Loucy (cell line): Measurements from ENCODE around the gene GALT.

Experiments
- H2AFZ ChIP-seq: fragments of 200-600 bp; sonication (generic); 2 replicates; pipeline ENCODE4 v1.6.0; 2016; ENCODE audit warnings: antibody characterized with exemption, mild to moderate bottlenecking, low read length, moderate library complexity
- H3F3A ChIP-seq: fragments of 200-600 bp; 2 replicates; pipeline ENCODE4 v1.6.0; 2016; ENCODE audit warnings: antibody characterized with exemption, low read depth, mild to moderate bottlenecking
- H3K27me3 ChIP-seq: fragments of 200-600 bp; sonication (generic); 2 replicates; pipeline ENCODE4 v1.6.1; 2014; ENCODE audit warnings: low read length, mild to moderate bottlenecking; ENCODE audit not compliant: insufficient read depth, poor library complexity, severe bottlenecking
- H3K36me3 ChIP-seq: fragments of 200-600 bp; sonication (generic); 2 replicates; pipeline ENCODE4 v1.6.1; 2016; ENCODE audit warnings: low read length; ENCODE audit not compliant: insufficient read depth
- H3K4me1 ChIP-seq: fragments of 200-600 bp; sonication (generic); 2 replicates; pipeline ENCODE4 v1.5.1; 2014; ENCODE audit warnings: low read length, mild to moderate bottlenecking; ENCODE audit not compliant: insufficient read depth, poor library complexity, severe bottlenecking
- H3K4me2 ChIP-seq: fragments of 200-600 bp; sonication (generic); 2 replicates; pipeline ENCODE4 v1.6.0; 2014; ENCODE audit warnings: antibody characterized with exemption, low read length, low read depth, mild to moderate bottlenecking; ENCODE audit not compliant: poor library complexity, severe bottlenecking
- H3K4me3 ChIP-seq: fragments of 200-600 bp; sonication (generic); 2 replicates; pipeline ENCODE4 v1.5.1; 2014; ENCODE audit warnings: low read length, mild to moderate bottlenecking, mixed read lengths; ENCODE audit not compliant: poor library complexity, severe bottlenecking
- H3K79me2 ChIP-seq: fragments of 200-600 bp; sonication (generic); 2 replicates; pipeline ENCODE4 v1.6.1; 2014; ENCODE audit warnings: low read length; ENCODE audit not compliant: insufficient read depth
- H3K9ac ChIP-seq: fragments of 200-600 bp; sonication (generic); 2 replicates; pipeline ENCODE4 v1.6.0; 2014; ENCODE audit warnings: mild to moderate bottlenecking, low read depth, low read length, moderate library complexity; ENCODE audit not compliant: poor library complexity, severe bottlenecking
- H3K9me2 ChIP-seq: fragments of 200-600 bp; sonication (generic); replicated peaks from 2 replicates; pipeline ENCODE4 v1.6.1; 2016; ENCODE audit warnings: low read depth, low read length, mixed read lengths
- H3K9me3 ChIP-seq: fragments of 200-600 bp; sonication (generic); 2 replicates; pipeline ENCODE4 v1.6.1; 2014; ENCODE audit warnings: mild to moderate bottlenecking, antibody characterized with exemption, low read length, low read depth; ENCODE audit not compliant: insufficient read depth
- H4K20me1 ChIP-seq: fragments of 200-600 bp; sonication (generic); 2 replicates; pipeline ENCODE4 v1.6.0; 2014; ENCODE audit warnings: antibody characterized with exemption, low read length, mild to moderate bottlenecking; ENCODE audit not compliant: insufficient read depth, poor library complexity, severe bottlenecking
- EZH2phosphoT487 ChIP-seq: fragments of 200-600 bp; IDR thresholded peaks from 2 replicates; pipeline ENCODE4 v1.6.1; 2018; ENCODE audit warnings: antibody characterized with exemption, mild to moderate bottlenecking, moderate library complexity, borderline replicate concordance
- TF ChIP-seq, protein P1 (sequence below): fragments of 200-600 bp; sonication (generic); conservative IDR thresholded peaks from 2 replicates; pipeline ENCODE4 v1.5.1; 2014; ENCODE audit warnings: mild to moderate bottlenecking, antibody characterized with exemption, low read length

GALT gene

GRCh38 chr9:34675048-34675714 is 28.7 kb downstream of the GALT start:
- no peaks in the 10 kb centered on the region for H3F3A ChIP-seq

DNA sequence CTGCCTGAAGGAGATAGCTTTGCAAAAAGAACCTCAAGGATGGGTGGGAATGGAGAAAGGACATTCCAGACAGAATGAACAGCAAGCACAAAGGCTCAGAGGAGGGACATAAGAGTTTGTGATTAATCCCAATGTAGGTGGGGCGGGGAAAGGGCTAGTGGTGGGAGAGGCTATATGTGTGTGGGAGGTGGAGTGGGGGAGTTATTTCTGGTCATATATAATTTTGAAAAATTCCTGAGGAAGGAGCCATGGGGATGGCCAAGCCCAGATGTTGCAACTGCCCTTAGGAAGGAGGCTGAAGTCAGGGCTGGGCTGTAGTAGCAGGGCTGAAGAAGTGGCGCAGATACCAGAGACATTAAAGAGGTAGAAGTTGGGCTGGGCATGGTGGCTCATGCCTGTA is 29.4 kb downstream of the GALT start:
- TF ChIP-seq, protein P1, sequence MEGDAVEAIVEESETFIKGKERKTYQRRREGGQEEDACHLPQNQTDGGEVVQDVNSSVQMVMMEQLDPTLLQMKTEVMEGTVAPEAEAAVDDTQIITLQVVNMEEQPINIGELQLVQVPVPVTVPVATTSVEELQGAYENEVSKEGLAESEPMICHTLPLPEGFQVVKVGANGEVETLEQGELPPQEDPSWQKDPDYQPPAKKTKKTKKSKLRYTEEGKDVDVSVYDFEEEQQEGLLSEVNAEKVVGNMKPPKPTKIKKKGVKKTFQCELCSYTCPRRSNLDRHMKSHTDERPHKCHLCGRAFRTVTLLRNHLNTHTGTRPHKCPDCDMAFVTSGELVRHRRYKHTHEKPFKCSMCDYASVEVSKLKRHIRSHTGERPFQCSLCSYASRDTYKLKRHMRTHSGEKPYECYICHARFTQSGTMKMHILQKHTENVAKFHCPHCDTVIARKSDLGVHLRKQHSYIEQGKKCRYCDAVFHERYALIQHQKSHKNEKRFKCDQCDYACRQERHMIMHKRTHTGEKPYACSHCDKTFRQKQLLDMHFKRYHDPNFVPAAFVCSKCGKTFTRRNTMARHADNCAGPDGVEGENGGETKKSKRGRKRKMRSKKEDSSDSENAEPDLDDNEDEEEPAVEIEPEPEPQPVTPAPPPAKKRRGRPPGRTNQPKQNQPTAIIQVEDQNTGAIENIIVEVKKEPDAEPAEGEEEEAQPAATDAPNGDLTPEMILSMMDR = no peak
- no peak for TF ChIP-seq EZH2phosphoT487
- no peaks in the 10 kb centered on the region for H3K9me2 ChIP-seq
- no peaks in the 10 kb centered on the region for H3F3A ChIP-seq
- H3K4me1 ChIP-seq = no peaks in the 10 kb centered on the region
- no peaks in the 10 kb centered on the region for H3K36me3 ChIP-seq
- no peak overlapping the region for H3K4me3 ChIP-seq
- no peak overlapping the region; the same call in 1 of the 2 replicates for H2AFZ ChIP-seq
- no peaks in the 10 kb centered on the region for H4K20me1 ChIP-seq
- no peaks in the 10 kb centered on the region for H3K79me2 ChIP-seq
- no peaks in the 10 kb centered on the region for H3K27me3 ChIP-seq
- no peak overlapping the region for H3K4me2 ChIP-seq
- no peak overlapping the region for H3K9ac ChIP-seq
- H3K9me3 ChIP-seq = no peaks in the 10 kb centered on the region

More at GRCh38 chr9:34675048-34675714, 28.7 kb downstream of the GALT start:
- no peaks in the 10 kb centered on the region for H3K79me2 ChIP-seq
- H3K9me2 ChIP-seq = no peaks in the 10 kb centered on the region
- H2AFZ ChIP-seq = peak overlapping the region; percentile 71
- H3K9me3 ChIP-seq = no peaks in the 10 kb centered on the region
- H3K36me3 ChIP-seq = no peaks in the 10 kb centered on the region
- no peak for TF ChIP-seq EZH2phosphoT487
- TF ChIP-seq, protein P1 = peak; percentile 97
- H3K4me1 ChIP-seq = no peaks in the 10 kb centered on the region
- H3K4me3 ChIP-seq = no peak overlapping the region
- no peak overlapping the region for H3K4me2 ChIP-seq
- no peaks in the 10 kb centered on the region for H4K20me1 ChIP-seq
- no peak overlapping the region for H3K9ac ChIP-seq
- no peaks in the 10 kb centered on the region for H3K27me3 ChIP-seq

- no peaks in the 10 kb centered on the region for H3K27me3 ChIP-seq
- H3K9ac ChIP-seq = no peak overlapping the region
- H3K4me3 ChIP-seq = no peak overlapping the region
- H3K79me2 ChIP-seq = no peaks in the 10 kb centered on the region
- TF ChIP-seq, protein P1 = no peak
- TF ChIP-seq EZH2phosphoT487 = no peak
- no peak overlapping the region for H2AFZ ChIP-seq
- H3K36me3 ChIP-seq = no peaks in the 10 kb centered on the region
- no peaks in the 10 kb centered on the region for H3K9me3 ChIP-seq
- H3K4me1 ChIP-seq = no peaks in the 10 kb centered on the region
- H4K20me1 ChIP-seq = no peaks in the 10 kb centered on the region
- no peaks in the 10 kb centered on the region for H3F3A ChIP-seq
- no peak overlapping the region for H3K4me2 ChIP-seq
- no peaks in the 10 kb centered on the region for H3K9me2 ChIP-seq
Observed at GRCh38 chr9:34684145-34684544, 37.7 kb downstream of the GALT start.
